Head of caudate nucleus (tissue), 42 donors: Measurements from ENCODE around the gene SMAP2.
A peak's percentile ranks its signal among the peaks of the same experiment; 100 is the strongest.
"Not testable (repeated sequence)": the region's sequence is repeated elsewhere in the genome, so short reads cannot be mapped to it uniquely, and the experiment has no call there.

Experiments used
- DNase-seq, 42 donors: peaks; one replicate each; pipeline versions ENCODE4 v3.0.0 to v3.0.0-alpha.2; 2020 to 2021; ENCODE audit warnings: mixed read lengths in 7 of 42
- intact Hi-C: fragments of 100-400 bp; cut with DNase I; formaldehyde crosslinking; loops from one replicate; pipeline ENCODE4 v1.15.0; 2022

SMAP2 gene

GRCh38 chr1:40373323-40374283 lies at the start of gene SMAP2:
SMAP2 (plus strand) TSS chr1:40373727; CDS start chr1:40374121, 394 bp downstream.
- intact Hi-C loops: no loop called here
- DNase-seq: peak; percentile 88 to 98 (median 96)

- DNase-seq, intact Hi-C loops: not testable (repeated sequence)
Observed at GRCh38 chr1:40331403-40331802, 42.1 kb upstream of the SMAP2 start.

GRCh38 chr1:40332695-40333094 lies 40.8 kb upstream of the SMAP2 start:
- intact Hi-C loops: no loop called here
- no peak for DNase-seq

- peak in 1 of 42 donors; percentile 22 for DNase-seq
- intact Hi-C loops: loop anchor here (5.0 kb wide), 1 partner anchor 195 kb away; no protein-coding TSS in a partner anchor
Observed at GRCh38 chr1:40337443-40337842, 36.1 kb upstream of the SMAP2 start.

GRCh38 chr1:40338745-40339419 lies 34.6 kb upstream of the SMAP2 start:
- DNase-seq: peak; percentile 18 to 93 (median 84)
- intact Hi-C loops: loop anchor here (5.0 kb wide), 1 partner anchor 197 kb away; no protein-coding TSS in a partner anchor

- DNase-seq: no peak
- intact Hi-C loops: loop anchor here (5.0 kb wide), 1 partner anchor 197 kb away; no protein-coding TSS in a partner anchor
Observed at GRCh38 chr1:40339420-40340323, 33.9 kb upstream of the SMAP2 start.

- intact Hi-C loops: no loop called here
- DNase-seq: peak in 1 of 42 donors; percentile 7
Observed at GRCh38 chr1:40341491-40342380, 31.8 kb upstream of the SMAP2 start.

- peak in 1 of 42 donors; percentile 5 for DNase-seq
- intact Hi-C loops: not testable (repeated sequence)
Observed at GRCh38 chr1:40342381-40342717, 31.2 kb upstream of the SMAP2 start.

- intact Hi-C loops: no loop called here
- DNase-seq: peak; percentile 9 to 82 (median 49)
Observed at GRCh38 chr1:40344597-40344996, 28.9 kb upstream of the SMAP2 start.

GRCh38 chr1:40350391-40350790 lies 23.1 kb upstream of the SMAP2 start:
- no peak for DNase-seq
- intact Hi-C loops: no loop called here

GRCh38 chr1:40351124-40351523 lies 22.4 kb upstream of the SMAP2 start:
- intact Hi-C loops: no loop called here
- DNase-seq: no peak

GRCh38 chr1:40352126-40352525 lies 21.4 kb upstream of the SMAP2 start:
- intact Hi-C loops: no loop called here

GRCh38 chr1:40353082-40353481 lies 20.4 kb upstream of the SMAP2 start:
- intact Hi-C loops: no loop called here
- no peak for DNase-seq

More at GRCh38 chr1:40352126-40352525, 21.4 kb upstream of the SMAP2 start:
- DNase-seq: no peak

- no peak for DNase-seq
- intact Hi-C loops: no loop called here
Observed at GRCh38 chr1:40357625-40358024, 15.9 kb upstream of the SMAP2 start.

- intact Hi-C loops: no loop called here
- DNase-seq: peak in 1 of 42 donors; percentile 14
Observed at GRCh38 chr1:40360631-40361030, 12.9 kb upstream of the SMAP2 start.

GRCh38 chr1:40361201-40361600 lies 12.3 kb upstream of the SMAP2 start:
- intact Hi-C loops: no loop called here
- DNase-seq: peak in 1 of 42 donors; percentile 22

- intact Hi-C loops: no loop called here
Observed at GRCh38 chr1:40361637-40362036, 11.9 kb upstream of the SMAP2 start.

GRCh38 chr1:40362199-40362598 lies 11.3 kb upstream of the SMAP2 start:
- intact Hi-C loops: no loop called here
- DNase-seq: peak in 1 of 42 donors; percentile 18

More at GRCh38 chr1:40361637-40362036, 11.9 kb upstream of the SMAP2 start:
- peak in 1 of 42 donors; percentile 29 for DNase-seq
